K562 (cell line): Measurements from ENCODE around the gene ACTRT3. TPM values are rescaled to one million over a fixed set of nuclear protein-coding genes. Genes with fewer than 3 reads are reported as not detected.
A peak's percentile ranks its signal among the peaks of the same experiment; 100 is the strongest.

Experiments used
- AFF4 ChIP-seq: sonication (generic); formaldehyde crosslinking; IDR thresholded peaks from 2 replicates; pipeline ENCODE4 v1.8.0; 2023; ENCODE audit warnings: mild to moderate bottlenecking, missing genetic modification reagents
- KDM4B ChIP-seq, 2 experiments: fragments of 450-650 bp in 1 of 2; sonication (generic) in 1 of 2; IDR thresholded peaks; 2 replicates each; pipeline ENCODE4 v1.6.1; 2016 to 2017; ENCODE audit warnings: borderline replicate concordance in 2 of 2, antibody characterized with exemption in 1 of 2, low read depth in 1 of 2, mild to moderate bottlenecking in 1 of 2
- KLF1 ChIP-seq: fragments of 450-650 bp; IDR thresholded peaks from 2 replicates; pipeline ENCODE4 v1.6.1; 2016; ENCODE audit warnings: missing genetic modification characterization, missing compliant biosample characterization
- NRF1 ChIP-seq, 2 experiments: fragments of 450-650 bp; IDR thresholded peaks in 1 of 2; conservative IDR thresholded peaks in 1 of 2; 2 replicates each; pipeline ENCODE4 v1.6.1; 2014; ENCODE audit warnings: mild to moderate bottlenecking in 2 of 2
- PCBP1 ChIP-seq: fragments of 200-400 bp; formaldehyde crosslinking; IDR thresholded peaks from 2 replicates; pipeline ENCODE4 v1.6.1; 2018; ENCODE audit warnings: mild to moderate bottlenecking, low read depth, low read length; ENCODE audit not compliant: poor library complexity, severe bottlenecking
- RBM25 ChIP-seq: fragments of 200-400 bp; formaldehyde crosslinking; IDR thresholded peaks from 2 replicates; pipeline ENCODE4 v1.6.1; 2018; ENCODE audit warnings: low read length, low read depth, moderate library complexity; ENCODE audit not compliant: severe bottlenecking
- SRSF7 ChIP-seq: fragments of 200-400 bp; formaldehyde crosslinking; optimal IDR thresholded peaks from 2 replicates; pipeline ENCODE3; 2017; ENCODE audit warnings: mild to moderate bottlenecking, low read depth, low read length
- TAF15 ChIP-seq: fragments of 200-400 bp; formaldehyde crosslinking; IDR thresholded peaks from 2 replicates; pipeline ENCODE4 v1.6.1; 2017; ENCODE audit warnings: mild to moderate bottlenecking, low read depth, low read length, moderate library complexity
- YY1 ChIP-seq, 3 experiments: IDR thresholded peaks; 2 replicates each; pipeline ENCODE4 v1.6.1; 2011; ENCODE audit warnings: low read length in 2 of 3, mild to moderate bottlenecking in 2 of 3, moderate library complexity in 2 of 3, borderline replicate concordance in 1 of 3, control low read depth in 1 of 3, low read depth in 1 of 3; ENCODE audit not compliant: insufficient read depth in 3 of 3, insufficient replicate concordance in 2 of 3, control insufficient read depth in 1 of 3, insufficient read length in 1 of 3; ENCODE audit errors: extremely low read depth in 1 of 3
- ZBED1 ChIP-seq: IDR thresholded peaks from 2 replicates; pipeline ENCODE4 v1.6.1; 2014
- ZNF133 ChIP-seq: fragments of 250-450 bp; sonication (Bioruptor Pico); IDR thresholded peaks from 2 replicates; pipeline ENCODE4 v1.4.0; 2020; ENCODE audit warnings: mild to moderate bottlenecking
- ZNF696 ChIP-seq: fragments of 250-450 bp; sonication (Bioruptor Pico); conservative IDR thresholded peaks from 2 replicates; pipeline ENCODE4 v1.4.0; 2020; ENCODE audit warnings: mild to moderate bottlenecking, moderate library complexity
- ZNF699 ChIP-seq: fragments of 250-450 bp; sonication (Bioruptor Pico); IDR thresholded peaks from 2 replicates; pipeline ENCODE4 v1.8.0; 2021; ENCODE audit warnings: mild to moderate bottlenecking, moderate library complexity; ENCODE audit not compliant: insufficient replicate concordance
- polyA plus RNA-seq, 8 experiments: library from polyadenylated mRNA; depleted of rRNA in 4 of 8; stranded (reverse) in 5 of 8; unstranded in 3 of 8; fragments of >200 nt; fragmentation: Nextera tagmentation in 2 of 8; fragmentation: Illumina TruSeq in 1 of 8; extraction: Ambion mirVana in 2 of 8; extraction: Trizol in 1 of 8; gene quantifications; 2 replicates each; pipeline versions ENCODE4 v1.2.1 to v1.2.3, GENCODE V29; 2011 to 2014; ENCODE audit warnings: inconsistent platforms in 1 of 8, missing spikeins in 1 of 8
- total RNA-seq, 7 experiments: library from RNA; depleted of rRNA in 6 of 7; stranded (reverse); fragments of >200 nt in 6 of 7; fragmentation: Illumina TruSeq in 2 of 7; extraction: Trizol in 2 of 7; gene quantifications; 2 replicates each; pipeline versions ENCODE4 v1.2.1 to v1.2.3, GENCODE V29; 2011 to 2021; ENCODE audit warnings: low replicate concordance in 1 of 7
- TF ChIP-seq, protein P1 (sequence below): sonication (generic); formaldehyde crosslinking; IDR thresholded peaks from 2 replicates; pipeline ENCODE4 v1.8.0; 2023; ENCODE audit warnings: missing genetic modification reagents, mild to moderate bottlenecking, borderline replicate concordance
- TF ChIP-seq, protein P2 (sequence below): fragments of 450-650 bp; formaldehyde crosslinking; IDR thresholded peaks from 2 replicates; pipeline ENCODE4 v1.4.0; 2020; ENCODE audit warnings: mild to moderate bottlenecking, moderate library complexity

Gene ACTRT3
- total and polyA plus RNA-seq, 9 of the 15 experiments (the other 6 are each of a cell fraction or from before 2014, with no cell fraction given), result 0.06 to 0.11 (median 0.07) TPM; not detected in 5

GRCh38 chr3:169764882-169765612 lies 4.3 kb downstream of the ACTRT3 start, which contains the start of gene TERC (continued):
- TF ChIP-seq YY1 (IDR thresholded peaks at IDR 0.05; ENCODE audit: borderline replicate concordance in 1 of 3, control insufficient read depth in 1 of 3, extremely low read depth in 1 of 3, insufficient read depth in 3 of 3, insufficient read length in 1 of 3, insufficient replicate concordance in 2 of 3, low read depth in 1 of 3, low read length in 2 of 3), result peak; percentile 41 to 87 (median 77)
- TF ChIP-seq PCBP1, result peak; percentile 2
- TF ChIP-seq SRSF7, result no peak
- peak; percentile 28 to 36; a peak in 3 of 4 replicates for TF ChIP-seq NRF1 (conservative IDR thresholded peaks at IDR 0.05 in 1 of 2, IDR thresholded peaks at IDR 0.05 in 1 of 2)
- TF ChIP-seq RBM25, result peak; percentile 72
- peak; percentile 10; the same call in 1 of the 2 replicates for TF ChIP-seq AFF4 (CRISPR knock-in tag)
- TF ChIP-seq ZBED1, result no peak
- TF ChIP-seq ZNF699 (CRISPR knock-in tag), result no peak
- TF ChIP-seq ZNF133 (CRISPR knock-in tag), result no peak
- TF ChIP-seq, protein P1, sequence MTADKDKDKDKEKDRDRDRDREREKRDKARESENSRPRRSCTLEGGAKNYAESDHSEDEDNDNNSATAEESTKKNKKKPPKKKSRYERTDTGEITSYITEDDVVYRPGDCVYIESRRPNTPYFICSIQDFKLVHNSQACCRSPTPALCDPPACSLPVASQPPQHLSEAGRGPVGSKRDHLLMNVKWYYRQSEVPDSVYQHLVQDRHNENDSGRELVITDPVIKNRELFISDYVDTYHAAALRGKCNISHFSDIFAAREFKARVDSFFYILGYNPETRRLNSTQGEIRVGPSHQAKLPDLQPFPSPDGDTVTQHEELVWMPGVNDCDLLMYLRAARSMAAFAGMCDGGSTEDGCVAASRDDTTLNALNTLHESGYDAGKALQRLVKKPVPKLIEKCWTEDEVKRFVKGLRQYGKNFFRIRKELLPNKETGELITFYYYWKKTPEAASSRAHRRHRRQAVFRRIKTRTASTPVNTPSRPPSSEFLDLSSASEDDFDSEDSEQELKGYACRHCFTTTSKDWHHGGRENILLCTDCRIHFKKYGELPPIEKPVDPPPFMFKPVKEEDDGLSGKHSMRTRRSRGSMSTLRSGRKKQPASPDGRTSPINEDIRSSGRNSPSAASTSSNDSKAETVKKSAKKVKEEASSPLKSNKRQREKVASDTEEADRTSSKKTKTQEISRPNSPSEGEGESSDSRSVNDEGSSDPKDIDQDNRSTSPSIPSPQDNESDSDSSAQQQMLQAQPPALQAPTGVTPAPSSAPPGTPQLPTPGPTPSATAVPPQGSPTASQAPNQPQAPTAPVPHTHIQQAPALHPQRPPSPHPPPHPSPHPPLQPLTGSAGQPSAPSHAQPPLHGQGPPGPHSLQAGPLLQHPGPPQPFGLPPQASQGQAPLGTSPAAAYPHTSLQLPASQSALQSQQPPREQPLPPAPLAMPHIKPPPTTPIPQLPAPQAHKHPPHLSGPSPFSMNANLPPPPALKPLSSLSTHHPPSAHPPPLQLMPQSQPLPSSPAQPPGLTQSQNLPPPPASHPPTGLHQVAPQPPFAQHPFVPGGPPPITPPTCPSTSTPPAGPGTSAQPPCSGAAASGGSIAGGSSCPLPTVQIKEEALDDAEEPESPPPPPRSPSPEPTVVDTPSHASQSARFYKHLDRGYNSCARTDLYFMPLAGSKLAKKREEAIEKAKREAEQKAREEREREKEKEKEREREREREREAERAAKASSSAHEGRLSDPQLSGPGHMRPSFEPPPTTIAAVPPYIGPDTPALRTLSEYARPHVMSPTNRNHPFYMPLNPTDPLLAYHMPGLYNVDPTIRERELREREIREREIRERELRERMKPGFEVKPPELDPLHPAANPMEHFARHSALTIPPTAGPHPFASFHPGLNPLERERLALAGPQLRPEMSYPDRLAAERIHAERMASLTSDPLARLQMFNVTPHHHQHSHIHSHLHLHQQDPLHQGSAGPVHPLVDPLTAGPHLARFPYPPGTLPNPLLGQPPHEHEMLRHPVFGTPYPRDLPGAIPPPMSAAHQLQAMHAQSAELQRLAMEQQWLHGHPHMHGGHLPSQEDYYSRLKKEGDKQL (CRISPR knock-in tag), result no peak
- TF ChIP-seq KDM4B (IDR thresholded peaks at IDR 0.05; ENCODE audit: borderline replicate concordance in 2 of 2, low read depth in 1 of 2), result no peak
- no peak for TF ChIP-seq TAF15
- TF ChIP-seq, protein P2, sequence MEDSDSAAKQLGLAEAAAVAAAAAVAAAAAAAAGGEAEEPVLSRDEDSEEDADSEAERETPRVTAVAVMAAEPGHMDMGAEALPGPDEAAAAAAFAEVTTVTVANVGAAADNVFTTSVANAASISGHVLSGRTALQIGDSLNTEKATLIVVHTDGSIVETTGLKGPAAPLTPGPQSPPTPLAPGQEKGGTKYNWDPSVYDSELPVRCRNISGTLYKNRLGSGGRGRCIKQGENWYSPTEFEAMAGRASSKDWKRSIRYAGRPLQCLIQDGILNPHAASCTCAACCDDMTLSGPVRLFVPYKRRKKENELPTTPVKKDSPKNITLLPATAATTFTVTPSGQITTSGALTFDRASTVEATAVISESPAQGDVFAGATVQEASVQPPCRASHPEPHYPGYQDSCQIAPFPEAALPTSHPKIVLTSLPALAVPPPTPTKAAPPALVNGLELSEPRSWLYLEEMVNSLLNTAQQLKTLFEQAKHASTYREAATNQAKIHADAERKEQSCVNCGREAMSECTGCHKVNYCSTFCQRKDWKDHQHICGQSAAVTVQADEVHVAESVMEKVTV (CRISPR knock-in tag), result 0 out of 2 replicates have a peak, but pooled peaks have one; percentile 9
- TF ChIP-seq ZNF696 (CRISPR knock-in tag), result 0 out of 2 replicates have a peak, but pooled peaks have one; percentile 57
- TF ChIP-seq KLF1 (tag), result peak; percentile 64; the same call in 1 of the 2 replicates
